Neural cell (in vitro differentiated cells): ENCODE measurements around the gene CHIA.

Source experiments
- EZH2 ChIP-seq: fragments of 200-600, 300-800 bp; shearing (Covaris generic), sonication (generic); IDR thresholded peaks from 2 replicates; pipeline ENCODE4 v1.6.1; 2014; ENCODE audit warnings: antibody characterized with exemption, low read length, borderline replicate concordance, mild to moderate bottlenecking; ENCODE audit not compliant: insufficient read depth, poor library complexity, severe bottlenecking
- MXI1 ChIP-seq: fragments of 450-650 bp; conservative IDR thresholded peaks from 2 replicates; pipeline ENCODE4 v1.6.1; 2014; ENCODE audit warnings: antibody characterized with exemption, mild to moderate bottlenecking; ENCODE audit not compliant: poor library complexity, severe bottlenecking
- POLR2AphosphoS5 ChIP-seq: IDR thresholded peaks from 2 replicates; pipeline ENCODE4 v1.6.1; 2012
- SMC3 ChIP-seq: fragments of 450-650 bp; conservative IDR thresholded peaks from 2 replicates; pipeline ENCODE4 v1.6.1; 2014; ENCODE audit warnings: antibody characterized with exemption, mild to moderate bottlenecking, moderate library complexity; ENCODE audit not compliant: poor library complexity
- TAF1 ChIP-seq: IDR thresholded peaks from 2 replicates; pipeline ENCODE4 v1.6.1; 2012; ENCODE audit warnings: low read depth
- TF ChIP-seq, protein P1 (sequence below): fragments of 450-650 bp; IDR thresholded peaks from 2 replicates; pipeline ENCODE4 v1.5.1; 2014; ENCODE audit warnings: antibody characterized with exemption, mild to moderate bottlenecking, moderate library complexity; ENCODE audit not compliant: poor library complexity, severe bottlenecking

DNA sequence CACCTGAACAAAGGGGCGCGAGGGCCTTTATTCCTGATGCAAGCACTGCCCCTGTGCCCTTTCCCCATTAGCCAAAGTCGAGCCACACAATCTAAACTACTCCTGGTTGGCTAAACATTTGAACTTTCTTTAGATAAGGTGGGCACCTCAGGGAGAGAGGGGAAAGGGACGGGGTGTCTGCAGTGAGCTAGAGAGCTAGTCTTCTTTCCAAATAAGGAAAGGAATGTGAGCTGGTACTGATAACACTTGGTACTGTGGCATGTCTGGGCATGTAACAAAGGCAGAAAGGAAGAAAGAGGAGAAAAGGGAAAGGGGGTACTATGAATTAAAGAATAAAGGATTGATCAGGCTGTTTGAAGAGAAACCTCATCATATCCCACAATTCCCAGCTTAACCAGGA is 74.0 kb downstream of the CHIA start:
- TF ChIP-seq, protein P1, sequence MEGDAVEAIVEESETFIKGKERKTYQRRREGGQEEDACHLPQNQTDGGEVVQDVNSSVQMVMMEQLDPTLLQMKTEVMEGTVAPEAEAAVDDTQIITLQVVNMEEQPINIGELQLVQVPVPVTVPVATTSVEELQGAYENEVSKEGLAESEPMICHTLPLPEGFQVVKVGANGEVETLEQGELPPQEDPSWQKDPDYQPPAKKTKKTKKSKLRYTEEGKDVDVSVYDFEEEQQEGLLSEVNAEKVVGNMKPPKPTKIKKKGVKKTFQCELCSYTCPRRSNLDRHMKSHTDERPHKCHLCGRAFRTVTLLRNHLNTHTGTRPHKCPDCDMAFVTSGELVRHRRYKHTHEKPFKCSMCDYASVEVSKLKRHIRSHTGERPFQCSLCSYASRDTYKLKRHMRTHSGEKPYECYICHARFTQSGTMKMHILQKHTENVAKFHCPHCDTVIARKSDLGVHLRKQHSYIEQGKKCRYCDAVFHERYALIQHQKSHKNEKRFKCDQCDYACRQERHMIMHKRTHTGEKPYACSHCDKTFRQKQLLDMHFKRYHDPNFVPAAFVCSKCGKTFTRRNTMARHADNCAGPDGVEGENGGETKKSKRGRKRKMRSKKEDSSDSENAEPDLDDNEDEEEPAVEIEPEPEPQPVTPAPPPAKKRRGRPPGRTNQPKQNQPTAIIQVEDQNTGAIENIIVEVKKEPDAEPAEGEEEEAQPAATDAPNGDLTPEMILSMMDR, result no peak
- TF ChIP-seq SMC3, result no peak
- TF ChIP-seq EZH2, result no peak
- TF ChIP-seq POLR2AphosphoS5, result no peak
- TF ChIP-seq TAF1, result no peak
- no peak for TF ChIP-seq MXI1
